Forelimb muscle (tissue), 1 donor: Measurements from ENCODE around the gene ACADS. TPM values are rescaled to one million over a fixed set of nuclear protein-coding genes. Genes with fewer than 3 reads are reported as not detected.

Experiments used
- DNase-seq: peaks from one replicate; pipeline ENCODE4 v3.0.0-alpha.2; 2013; ENCODE audit warnings: low read depth
- polyA plus RNA-seq: library from polyadenylated mRNA; unstranded; fragments of 120-200 nt; gene quantifications from one replicate; pipeline ENCODE4 v1.2.1, GENCODE V29; 2013; ENCODE audit not compliant: insufficient read length

Gene ACADS
- polyA plus RNA-seq, 1 donor = 19.8 TPM

DNA sequence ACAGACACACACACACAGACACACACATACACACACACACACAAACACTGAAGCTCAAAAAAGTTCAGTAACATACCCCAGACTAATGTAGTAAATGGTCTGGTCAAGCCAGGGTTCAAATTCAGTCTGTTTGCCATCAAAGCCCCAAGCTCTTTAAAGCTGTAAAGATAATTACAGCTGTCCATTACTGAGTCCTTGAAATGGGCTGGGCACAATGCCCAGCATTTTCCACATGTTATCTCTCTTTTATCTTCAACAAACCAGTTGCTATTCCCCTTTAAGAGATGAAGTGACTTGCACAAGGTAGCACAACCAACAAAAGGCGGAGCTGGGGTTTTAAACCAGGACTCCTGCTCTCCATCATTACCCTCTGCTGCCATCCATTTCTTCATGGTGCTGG is 23.0 kb upstream of the ACADS start:
- no peak for DNase-seq

DNA sequence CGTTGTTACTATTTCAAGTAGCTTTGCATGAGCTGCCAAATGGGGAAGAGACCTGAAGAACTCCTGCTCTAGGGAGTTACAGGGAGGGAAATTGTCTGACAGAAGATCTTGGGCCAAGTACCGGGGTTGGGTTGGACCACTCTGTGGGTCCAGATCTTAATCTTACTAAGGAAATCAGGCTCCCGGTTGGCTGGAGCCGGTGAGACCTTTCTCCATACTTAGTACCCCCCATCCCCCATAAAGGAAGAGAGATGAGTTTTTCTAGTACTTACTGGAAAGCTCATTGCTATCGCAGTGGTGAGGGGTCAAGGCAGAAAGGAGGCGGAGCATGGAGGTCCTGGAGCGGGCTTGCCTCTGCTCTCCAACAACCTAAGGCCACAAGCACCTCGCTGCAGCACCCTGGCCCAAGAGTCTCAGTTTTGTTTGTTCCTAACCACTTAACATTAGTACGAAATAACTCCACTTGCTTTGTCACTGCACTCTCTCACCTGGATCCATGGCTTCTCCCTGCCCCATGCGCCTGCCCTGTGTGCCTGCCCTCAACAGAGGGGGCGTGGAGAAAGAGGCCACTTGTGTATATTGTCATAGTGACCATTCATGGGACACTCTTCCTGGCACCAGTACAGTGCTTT is 22.2 kb upstream of the ACADS start:
- no peak for DNase-seq

DNA sequence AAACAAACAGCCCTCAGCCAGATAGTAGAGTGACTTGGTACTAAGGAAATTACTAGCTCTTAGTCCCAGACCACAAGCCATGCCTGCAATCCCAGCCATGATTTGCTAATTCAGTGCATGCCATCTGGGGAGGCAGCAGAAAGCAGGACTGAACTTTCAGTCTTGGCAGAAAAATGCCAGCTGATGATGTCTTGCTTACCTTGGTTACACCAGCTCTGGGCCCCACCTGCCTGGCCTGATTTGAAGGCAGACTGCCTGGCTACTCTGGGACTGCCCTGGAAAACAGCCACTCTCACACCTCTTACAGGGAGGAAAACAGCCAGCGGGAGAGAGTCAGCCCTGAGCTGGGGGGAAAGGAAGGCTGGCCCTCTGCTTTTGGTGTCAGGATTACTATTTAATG is 20.0 kb upstream of the ACADS start:
- no peak for DNase-seq

DNA sequence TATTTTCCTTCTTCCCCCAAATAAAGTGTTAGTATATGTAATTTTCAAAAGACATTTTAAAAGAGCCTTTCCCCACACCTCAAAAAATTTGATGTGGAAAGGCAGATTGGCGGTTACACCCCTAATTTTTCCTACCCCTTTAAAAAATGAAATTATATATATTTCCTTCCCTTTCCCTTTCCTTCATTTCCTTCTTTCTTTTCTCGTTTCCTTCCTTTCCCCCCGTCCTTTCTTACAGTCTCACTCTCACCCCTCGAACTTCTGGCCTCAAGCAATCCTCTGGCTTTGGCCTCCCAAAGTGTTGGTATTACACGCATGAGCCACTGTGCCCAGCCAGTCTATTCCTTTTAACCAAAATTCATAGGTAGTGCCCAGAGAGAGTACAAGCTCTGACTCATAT is 19.6 kb upstream of the ACADS start:
- no peak for DNase-seq

DNA sequence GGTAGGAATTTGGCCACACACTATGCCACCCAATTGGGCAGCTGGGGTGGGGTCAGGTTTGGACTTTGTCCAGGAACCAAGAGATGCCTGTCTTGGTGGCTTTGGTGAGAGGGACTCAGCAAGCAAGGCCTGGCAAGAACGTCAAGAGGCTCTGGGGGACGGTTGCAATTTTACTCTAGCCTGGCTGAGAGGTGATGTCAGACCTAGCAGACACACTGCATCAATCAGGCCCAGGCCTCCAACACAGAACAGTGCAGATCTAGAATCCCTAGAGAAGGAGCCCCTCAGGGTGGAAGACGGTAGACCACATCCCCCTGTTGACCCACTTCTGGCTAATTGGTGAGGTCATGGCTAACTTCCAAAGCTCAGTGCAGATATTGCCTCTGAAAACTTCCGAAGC is 17.0 kb upstream of the ACADS start:
- no peak for DNase-seq

GRCh38 chr12:120710031-120710804 is 15.4 kb upstream of the ACADS start, which contains the start of gene UNC119B:
TSS of gene UNC119B (plus strand) at chr12:120710458. CDS start at chr12:120710475, 17 bp downstream.
- DNase-seq = no peak

DNA sequence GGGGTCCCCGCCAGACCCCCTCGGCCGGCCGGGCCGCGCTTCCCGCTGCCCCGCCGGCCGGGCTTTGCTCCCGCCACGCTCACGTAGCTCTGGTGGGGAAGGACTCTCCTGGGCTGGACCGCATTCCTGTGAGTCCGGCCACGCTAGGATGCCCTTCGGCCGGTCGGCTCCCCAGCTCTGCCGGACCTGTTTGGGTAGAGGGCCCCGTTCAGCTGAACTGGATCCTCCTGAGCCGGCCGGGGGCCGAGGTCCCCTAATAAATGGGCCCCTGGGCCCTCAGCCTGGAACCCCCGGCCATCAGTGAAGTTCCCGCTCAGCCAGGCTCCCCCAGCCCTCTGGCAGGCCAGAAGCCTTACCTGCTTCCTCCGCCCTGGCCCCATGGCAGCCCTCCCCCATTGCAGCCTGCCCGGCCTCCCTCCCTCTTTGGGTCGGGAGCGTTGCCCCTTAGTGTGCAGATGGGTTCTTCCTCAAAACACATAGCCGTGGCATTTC is 14.8 kb upstream of the ACADS start:
- DNase-seq = no peak

- DNase-seq = no peak
Observed at GRCh38 chr12:120711411-120711810, 14.2 kb upstream of the ACADS start.

GRCh38 chr12:120712610-120713009 is 13.0 kb upstream of the ACADS start:
- no peak for DNase-seq

DNA sequence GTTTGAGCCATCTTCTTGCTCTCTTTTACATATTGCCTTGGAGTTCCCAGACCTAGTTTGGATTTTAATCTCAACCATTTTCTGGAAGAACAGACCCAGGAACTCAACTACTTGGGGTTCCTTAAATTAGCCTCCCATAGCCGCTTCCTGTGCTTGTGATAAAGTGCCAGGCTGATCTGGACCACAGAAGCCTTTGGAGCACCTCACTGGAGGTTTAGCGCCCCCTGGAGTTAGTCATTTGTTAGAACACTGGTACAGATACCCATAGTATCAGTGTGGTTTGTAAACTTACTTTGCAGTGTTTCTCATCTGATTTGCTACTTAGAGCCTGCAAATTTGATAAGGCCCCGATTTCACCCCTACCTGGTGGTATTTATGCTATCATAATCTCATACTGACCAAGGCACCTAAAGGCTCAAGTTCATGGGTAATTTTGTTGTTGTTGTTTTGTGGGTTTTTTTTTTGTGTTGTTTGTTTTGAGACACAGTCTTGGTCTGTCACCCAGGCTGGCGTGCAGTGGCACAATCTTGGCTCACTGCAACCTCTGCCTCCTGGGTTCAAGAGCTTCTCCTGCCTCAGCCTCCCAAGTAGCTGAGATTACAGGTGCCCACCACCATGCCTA is 11.7 kb upstream of the ACADS start:
- peak; percentile 47 for DNase-seq

DNA sequence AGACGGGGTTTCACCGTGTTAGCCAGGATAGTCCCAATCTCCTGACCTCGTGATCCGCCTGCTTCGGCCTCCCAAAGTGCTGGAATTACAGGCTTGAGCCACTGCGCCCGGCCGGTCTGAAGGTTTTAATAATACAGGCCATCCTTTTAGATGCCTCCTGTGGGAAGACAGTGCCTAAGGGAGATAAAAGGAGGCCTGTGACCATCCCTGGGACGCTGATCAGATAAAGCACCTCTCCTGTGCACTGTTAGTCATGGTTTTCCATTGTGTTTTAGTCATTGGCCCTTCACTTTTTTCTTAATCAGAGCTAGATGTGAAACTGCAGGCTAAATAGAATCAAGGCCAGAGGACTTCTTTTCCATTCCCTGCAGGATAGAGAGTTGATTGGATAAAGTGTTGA is 7.6 kb upstream of the ACADS start:
- no peak for DNase-seq

DNA sequence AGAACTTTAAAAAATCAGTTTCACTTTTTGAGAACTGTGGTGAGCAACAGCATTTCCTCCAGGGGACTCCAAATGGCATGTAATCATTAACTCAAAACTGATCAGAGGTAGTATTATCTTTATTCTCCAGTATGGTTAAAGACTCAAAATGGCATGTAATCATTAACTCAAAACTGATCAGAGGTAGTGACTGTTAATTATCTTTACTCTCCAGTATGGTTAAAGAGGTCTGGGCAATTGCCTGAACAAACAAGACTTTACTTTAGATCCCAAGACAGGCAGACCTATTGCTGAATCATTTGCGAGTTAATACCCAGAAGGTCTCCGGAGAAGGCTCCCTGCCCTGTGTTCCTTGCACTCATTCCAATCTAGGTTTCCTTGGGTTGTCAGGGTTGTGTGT is 6.6 kb upstream of the ACADS start:
- no peak for DNase-seq

GRCh38 chr12:120719496-120720233 is 6.0 kb upstream of the ACADS start:
- DNase-seq = no peak

DNA sequence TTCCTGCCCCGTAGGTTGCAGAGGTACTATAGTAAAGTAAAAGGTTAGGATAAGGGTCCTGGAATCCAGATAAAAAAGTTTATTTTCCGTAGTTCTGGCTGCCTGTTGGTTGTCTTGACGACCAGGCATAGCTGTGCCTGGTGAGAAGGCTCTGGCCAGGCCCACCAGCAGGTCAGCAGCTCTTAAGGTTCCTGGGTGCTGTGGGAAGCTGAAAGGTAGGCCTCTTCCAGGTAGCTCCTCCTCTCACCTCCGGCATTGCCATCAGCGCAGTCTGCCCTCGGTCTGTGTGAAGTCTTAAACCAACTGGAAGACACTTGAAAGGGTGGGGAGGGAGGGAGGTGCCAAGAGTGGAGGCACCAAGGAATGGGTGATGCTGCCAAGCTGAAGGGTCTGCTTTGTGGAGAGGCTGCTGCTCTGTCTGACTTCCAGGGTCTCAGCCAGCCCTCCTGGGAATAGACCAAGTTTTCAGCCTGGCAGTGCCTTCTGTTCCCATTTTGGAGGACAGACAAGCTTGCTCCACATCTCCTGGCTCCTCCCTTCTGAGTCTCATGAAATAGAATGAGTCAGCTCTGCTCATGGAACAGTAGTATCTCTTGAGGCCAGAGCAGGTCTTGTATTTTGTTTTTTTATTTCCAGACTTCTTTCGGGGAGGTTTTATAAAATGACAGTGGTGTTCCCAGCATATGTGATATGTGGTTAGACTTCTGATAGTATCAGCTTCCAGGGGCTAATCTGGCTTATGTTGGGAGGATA is 5.2 kb upstream of the ACADS start:
- no peak for DNase-seq

DNA sequence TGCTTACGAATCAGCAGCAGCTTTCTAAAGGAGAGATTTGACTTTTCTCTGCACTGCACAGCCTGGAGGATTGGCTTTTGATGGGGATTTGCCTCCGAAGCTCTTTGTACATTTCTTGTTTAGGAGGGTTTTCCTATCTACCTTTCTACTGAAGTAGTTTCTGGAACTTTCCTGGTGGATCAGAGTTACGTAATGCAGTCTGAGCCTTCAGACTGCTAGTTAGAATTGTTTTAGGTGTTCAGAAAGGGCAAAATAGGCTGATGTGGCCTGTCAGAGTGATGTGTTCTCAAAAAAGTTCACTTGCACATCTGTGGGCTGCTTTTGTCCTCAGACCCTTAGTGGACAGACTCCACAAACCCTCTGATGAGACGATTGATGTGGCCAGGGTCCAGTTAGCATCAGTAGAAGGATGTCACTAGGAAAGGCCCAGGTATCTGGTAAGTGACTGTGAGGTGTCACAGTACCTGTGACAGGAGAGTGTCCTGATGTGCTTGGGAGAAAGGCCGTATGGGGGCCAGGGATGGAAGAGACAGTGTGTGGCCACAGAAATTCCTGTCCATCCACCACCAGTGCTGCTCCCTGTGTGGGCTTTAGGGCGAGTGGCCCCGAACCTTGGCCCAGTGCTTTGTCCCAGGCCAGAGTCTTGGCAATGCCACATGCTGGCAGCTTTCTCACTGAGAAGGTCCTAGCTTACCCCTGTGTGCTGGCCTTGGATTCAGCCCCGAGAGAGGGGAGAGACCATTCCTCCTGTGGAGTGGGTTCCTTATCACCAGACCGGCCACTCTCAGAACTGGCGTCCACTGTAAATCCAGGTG is 4.4 kb upstream of the ACADS start:
- no peak for DNase-seq

DNA sequence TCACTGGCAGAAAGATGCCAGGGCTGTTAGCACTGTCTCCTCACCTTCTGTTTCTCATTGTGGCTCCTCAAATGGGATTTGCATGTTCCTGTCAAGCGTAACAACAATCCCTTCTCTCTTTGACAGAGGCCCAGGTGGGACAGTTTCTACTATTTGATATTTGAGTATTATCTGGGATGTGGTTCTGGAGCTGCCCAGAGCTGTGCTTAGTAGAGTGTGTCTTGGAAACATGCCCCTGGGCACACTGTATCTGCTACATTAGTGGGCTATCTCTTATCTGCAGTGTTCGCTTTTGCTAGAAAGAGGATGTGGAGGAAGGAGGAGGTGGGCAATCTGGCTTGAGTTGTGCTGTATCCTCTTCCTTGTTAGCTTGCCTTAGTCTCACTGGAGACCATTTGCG is 3.8 kb upstream of the ACADS start:
- no peak for DNase-seq

- DNase-seq = no peak
Observed at GRCh38 chr12:120722784-120723183, 2.8 kb upstream of the ACADS start.

GRCh38 chr12:120724720-120725119 is 906 bp upstream of the ACADS start:
- no peak for DNase-seq

DNA sequence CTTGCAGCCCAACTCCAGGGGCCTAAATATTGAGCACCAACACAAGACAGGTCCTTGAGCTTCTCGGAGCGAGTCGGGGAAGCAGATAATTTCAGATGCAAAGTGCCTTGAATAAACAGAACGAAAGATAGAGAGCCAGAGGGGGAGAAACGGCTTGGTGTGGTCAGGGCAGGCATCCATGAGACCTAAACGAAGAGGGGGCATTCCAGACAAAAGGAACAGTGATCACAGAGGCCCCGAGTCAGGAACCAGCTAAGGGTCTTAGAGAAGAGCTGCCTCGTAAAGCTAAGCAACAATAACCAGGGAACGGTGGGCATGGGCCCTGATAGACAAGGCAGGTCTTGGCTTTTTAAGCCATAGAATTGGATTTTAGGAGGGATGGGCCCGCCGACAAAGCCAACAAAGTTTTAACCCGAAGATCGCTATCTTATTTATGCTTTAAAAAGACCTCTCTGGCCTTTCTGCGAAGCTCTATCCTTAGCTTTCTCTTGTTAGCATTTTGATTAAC is 421 bp upstream of the ACADS start:
- DNase-seq = no peak

- DNase-seq = no peak
Observed at GRCh38 chr12:120726510-120726793, 826 bp downstream of the ACADS start.

GRCh38 chr12:120726961-120727360 is 1.3 kb downstream of the ACADS start:
- DNase-seq = no peak
